Nephron progenitor cell (in vitro differentiated cells): Measurements from ENCODE around the gene ZNF485.

Experiments used
- DNase-seq: peaks from one replicate; pipeline ENCODE4 v3.0.0; 2021
- H3K27ac Mint-ChIP-seq: 2 replicates; pipeline ENCODE4 v1.8.0; 2021; ENCODE audit warnings: mild to moderate bottlenecking, moderate library complexity, mixed read lengths
- H3K27me3 Mint-ChIP-seq: 2 replicates; pipeline ENCODE4 v1.8.0; 2021; ENCODE audit warnings: mild to moderate bottlenecking, low read depth, mixed read lengths; ENCODE audit not compliant: poor library complexity
- H3K36me3 Mint-ChIP-seq: 2 replicates; pipeline ENCODE4 v1.8.0; 2021; ENCODE audit warnings: low read depth, mixed read lengths
- H3K4me1 Mint-ChIP-seq: 2 replicates; pipeline ENCODE4 v1.8.0; 2021; ENCODE audit warnings: mixed read lengths
- H3K4me3 Mint-ChIP-seq: 2 replicates; pipeline ENCODE4 v1.8.0; 2021; ENCODE audit warnings: mild to moderate bottlenecking, moderate library complexity, mixed read lengths
- H3K9me3 Mint-ChIP-seq: 2 replicates; pipeline ENCODE4 v1.8.0; 2021; ENCODE audit warnings: mild to moderate bottlenecking, moderate library complexity, mixed read lengths
- TF ChIP-seq, protein P1 (sequence below): fragments of 200-600 bp; sonication (generic); IDR thresholded peaks from 2 replicates; pipeline ENCODE4 v1.5.0; 2021; ENCODE audit warnings: antibody characterized with exemption

Gene ZNF485

DNA sequence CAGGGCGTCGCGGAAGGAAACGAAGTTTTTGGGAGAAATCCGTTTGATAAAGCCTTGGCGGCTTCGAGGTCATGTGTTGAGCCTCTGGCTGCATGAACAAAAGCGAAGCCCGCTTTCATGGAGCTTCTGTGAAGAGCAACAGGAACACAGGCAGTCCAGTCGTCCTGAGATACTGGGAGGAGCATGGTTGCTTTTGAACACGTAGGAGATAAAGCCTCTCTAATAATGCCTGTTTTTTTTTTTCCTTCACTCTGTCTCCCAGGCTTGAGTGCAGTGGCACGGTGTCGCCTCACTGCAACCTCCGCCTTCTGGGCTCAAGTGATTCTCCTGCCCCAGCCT, 42.9 kb downstream of the ZNF485 start:
- peaks cover 6% of the 10 kb centered on the region for H3K27me3 Mint-ChIP-seq
- TF ChIP-seq, protein P1, sequence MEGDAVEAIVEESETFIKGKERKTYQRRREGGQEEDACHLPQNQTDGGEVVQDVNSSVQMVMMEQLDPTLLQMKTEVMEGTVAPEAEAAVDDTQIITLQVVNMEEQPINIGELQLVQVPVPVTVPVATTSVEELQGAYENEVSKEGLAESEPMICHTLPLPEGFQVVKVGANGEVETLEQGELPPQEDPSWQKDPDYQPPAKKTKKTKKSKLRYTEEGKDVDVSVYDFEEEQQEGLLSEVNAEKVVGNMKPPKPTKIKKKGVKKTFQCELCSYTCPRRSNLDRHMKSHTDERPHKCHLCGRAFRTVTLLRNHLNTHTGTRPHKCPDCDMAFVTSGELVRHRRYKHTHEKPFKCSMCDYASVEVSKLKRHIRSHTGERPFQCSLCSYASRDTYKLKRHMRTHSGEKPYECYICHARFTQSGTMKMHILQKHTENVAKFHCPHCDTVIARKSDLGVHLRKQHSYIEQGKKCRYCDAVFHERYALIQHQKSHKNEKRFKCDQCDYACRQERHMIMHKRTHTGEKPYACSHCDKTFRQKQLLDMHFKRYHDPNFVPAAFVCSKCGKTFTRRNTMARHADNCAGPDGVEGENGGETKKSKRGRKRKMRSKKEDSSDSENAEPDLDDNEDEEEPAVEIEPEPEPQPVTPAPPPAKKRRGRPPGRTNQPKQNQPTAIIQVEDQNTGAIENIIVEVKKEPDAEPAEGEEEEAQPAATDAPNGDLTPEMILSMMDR, result no peak
- no peak for DNase-seq
- peak overlapping the region; percentile 92 for H3K4me3 Mint-ChIP-seq
- H3K36me3 Mint-ChIP-seq, result peaks cover 48% of the 10 kb centered on the region
- H3K4me1 Mint-ChIP-seq, result peaks cover 25% of the 10 kb centered on the region
- peaks cover 72% of the 10 kb centered on the region for H3K9me3 Mint-ChIP-seq
- H3K27ac Mint-ChIP-seq, result no peak overlapping the region

DNA sequence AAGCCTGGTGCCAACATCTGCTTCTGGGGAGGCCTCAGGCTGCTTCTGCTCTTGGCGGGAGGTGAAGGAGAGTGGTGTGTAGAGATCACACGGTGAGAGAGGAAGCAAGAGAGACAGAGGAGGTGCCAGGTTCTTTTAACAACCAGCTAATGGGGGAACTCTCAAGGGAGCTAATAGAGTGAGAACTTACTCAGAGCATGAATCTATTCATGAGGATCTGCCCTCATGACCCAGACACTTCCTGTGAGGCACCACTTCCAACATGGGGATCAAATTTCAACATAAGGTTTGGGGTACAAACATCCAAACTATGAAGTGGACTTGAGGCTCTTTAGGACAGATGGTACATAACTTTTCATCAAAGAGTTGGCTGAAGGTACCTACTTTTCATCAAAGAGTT, 47.5 kb downstream of the ZNF485 start:
- TF ChIP-seq, protein P1, result no peak
- Mint-ChIP-seq H3K4me1 (peaks cover 36% of the 10 kb centered on the region), H3K9me3 (peaks cover 31% of the 10 kb centered on the region), H3K27me3 (peaks cover 6% of the 10 kb centered on the region), H3K27ac (peak overlapping the region; percentile 84), H3K36me3 (peaks cover 9% of the 10 kb centered on the region), H3K4me3 (no peak overlapping the region)
- DNase-seq, result no peak

DNA sequence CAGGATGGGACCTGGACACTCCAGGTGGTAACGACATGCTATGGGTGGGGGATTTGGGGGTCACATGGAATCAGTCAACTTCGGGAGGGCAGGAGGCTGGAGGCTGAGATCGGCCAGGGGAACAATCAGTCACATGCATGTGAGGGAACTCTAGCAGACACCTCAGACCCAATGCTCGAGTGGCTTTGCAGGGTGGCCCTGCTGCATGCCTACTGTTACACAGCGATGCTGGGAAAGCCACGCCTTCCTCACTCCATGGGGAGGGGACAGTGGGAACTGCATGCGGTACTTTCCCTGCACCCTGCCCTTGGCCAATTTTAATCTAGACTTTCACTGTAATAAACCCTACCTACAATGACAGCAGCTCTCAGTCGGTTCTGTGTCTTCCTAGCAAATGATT, 49.1 kb downstream of the ZNF485 start:
- Mint-ChIP-seq H3K4me1 (peaks cover 27% of the 10 kb centered on the region), H3K4me3 (no peak overlapping the region), H3K9me3 (peaks cover 18% of the 10 kb centered on the region), H3K27me3 (peaks cover 6% of the 10 kb centered on the region), H3K36me3 (no peaks in the 10 kb centered on the region), H3K27ac (no peak overlapping the region)
- no peak for DNase-seq
- TF ChIP-seq, protein P1, result no peak

DNA sequence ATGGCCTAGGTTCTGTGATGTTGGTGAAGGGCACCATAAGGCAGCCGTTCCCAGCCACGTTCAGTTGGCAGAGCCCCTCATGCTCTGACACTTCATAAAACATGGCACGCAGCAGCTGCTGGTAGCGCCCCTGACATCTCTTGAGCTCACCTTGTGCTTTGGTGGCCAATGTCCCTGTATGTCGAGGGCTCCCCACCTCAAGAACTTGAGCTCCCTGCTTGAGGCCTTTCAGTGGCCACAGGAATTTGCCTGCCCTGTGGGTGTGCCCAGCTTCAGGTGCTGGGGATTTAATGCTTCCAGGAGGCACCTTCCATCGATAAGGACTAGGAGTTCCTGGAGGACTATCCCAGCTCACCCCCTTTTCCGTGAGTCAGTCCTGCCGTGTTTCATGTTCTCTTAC, 52.0 kb downstream of the ZNF485 start:
- H3K9me3 Mint-ChIP-seq, result peaks cover 17% of the 10 kb centered on the region
- H3K4me3 Mint-ChIP-seq, result no peak overlapping the region
- TF ChIP-seq, protein P1, result no peak
- peaks cover 20% of the 10 kb centered on the region for H3K4me1 Mint-ChIP-seq
- peaks cover 9% of the 10 kb centered on the region for H3K27me3 Mint-ChIP-seq
- no peaks in the 10 kb centered on the region for H3K36me3 Mint-ChIP-seq
- no peak overlapping the region for H3K27ac Mint-ChIP-seq
- no peak for DNase-seq

DNA sequence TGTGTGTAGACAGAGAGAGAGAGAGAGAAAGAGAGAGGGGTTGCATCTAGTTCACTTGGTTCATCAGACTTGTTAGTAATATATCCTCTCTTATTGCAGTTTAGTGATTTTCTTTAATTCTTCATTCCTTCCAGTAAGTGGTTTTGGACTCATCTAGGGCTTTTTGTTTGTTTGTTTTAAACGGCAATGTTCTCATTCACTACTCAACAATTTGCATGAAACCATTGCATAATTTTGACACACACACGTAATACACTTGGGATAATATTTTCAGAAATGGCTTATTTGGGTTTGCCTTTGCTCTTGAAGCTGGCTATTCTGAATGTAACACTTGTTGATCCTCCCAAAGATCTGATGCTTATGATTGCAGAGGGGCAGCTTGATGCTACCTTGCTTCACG, 58.8 kb downstream of the ZNF485 start:
- Mint-ChIP-seq H3K27me3 (peaks cover 39% of the 10 kb centered on the region), H3K27ac (no peak overlapping the region), H3K36me3 (no peaks in the 10 kb centered on the region), H3K4me3 (no peak overlapping the region), H3K4me1 (peaks cover 22% of the 10 kb centered on the region), H3K9me3 (peaks cover 38% of the 10 kb centered on the region)
- no peak for DNase-seq
- TF ChIP-seq, protein P1, result no peak

DNA sequence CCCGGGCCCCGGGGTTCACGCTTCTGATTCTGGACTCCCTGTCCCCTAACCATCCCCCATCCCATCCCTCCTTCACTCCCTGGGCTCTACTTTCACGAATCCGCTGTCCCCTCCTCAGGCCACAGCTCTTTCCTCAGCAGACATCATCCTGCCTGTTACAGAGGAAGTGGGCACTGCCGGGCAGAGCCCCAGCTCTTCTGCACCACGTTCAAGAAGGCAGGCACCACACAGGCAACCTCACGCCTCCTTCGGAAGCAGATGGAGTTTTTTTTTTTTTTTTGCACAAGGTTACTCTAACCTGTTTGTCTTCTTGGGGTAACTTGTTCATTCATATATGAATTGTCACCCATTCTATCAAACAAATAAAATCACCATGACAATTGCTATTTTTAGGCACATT, 60.3 kb downstream of the ZNF485 start:
- no peaks in the 10 kb centered on the region for H3K36me3 Mint-ChIP-seq
- H3K4me1 Mint-ChIP-seq, result peaks cover 25% of the 10 kb centered on the region
- no peak for DNase-seq
- H3K27ac Mint-ChIP-seq, result no peak overlapping the region
- H3K27me3 Mint-ChIP-seq, result peaks cover 51% of the 10 kb centered on the region
- H3K9me3 Mint-ChIP-seq, result peaks cover 38% of the 10 kb centered on the region
- TF ChIP-seq, protein P1, result no peak
- H3K4me3 Mint-ChIP-seq, result no peak overlapping the region
